ENCODE data around the gene TRIP13. TPM values are rescaled to one million over a fixed set of nuclear protein-coding genes. Genes with fewer than 3 reads are reported as not detected.
A peak's percentile ranks its signal among the peaks of the same experiment; 100 is the strongest.
"Not testable (repeated sequence)": the region's sequence is repeated elsewhere in the genome, so short reads cannot be mapped to it uniquely, and the experiment has no call there.

TRIP13 gene
- total RNA-seq, 2 donors from 2014 or later: 17.7 to 18.2 TPM

- H3K4me3 Mint-ChIP-seq; ATAC-seq (replicated peaks in 1 of 2); H3K27me3 Mint-ChIP-seq (ENCODE audit: low read depth); H3K27ac Mint-ChIP-seq; H3K9me3 Mint-ChIP-seq; DNase-seq: not testable (repeated sequence)
- Mint-ChIP-seq H3K36me3 (ENCODE audit: insufficient read depth in 2 of 2) (peaks cover 9 to 29% of the 10 kb centered on the region in 2 donors), H3K4me1 (ENCODE audit: low read depth) (peaks cover 21% of the 10 kb centered on the region)
Observed at GRCh38 chr5:915346-915745, 22.7 kb downstream of the TRIP13 start.

GRCh38 chr5:915946-916345 is 23.3 kb downstream of the TRIP13 start:
- Mint-ChIP-seq H3K27me3 (ENCODE audit: low read depth) (no peaks in the 10 kb centered on the region), H3K4me3 (no peak overlapping the region), H3K9me3 (no peaks in the 10 kb centered on the region), H3K36me3 (ENCODE audit: insufficient read depth in 2 of 2) (peaks cover 9 to 25% of the 10 kb centered on the region in 2 donors), H3K4me1 (ENCODE audit: low read depth) (peaks cover 20% of the 10 kb centered on the region), H3K27ac (no peak overlapping the region)
- no peak for ATAC-seq (replicated peaks in 1 of 2)
- DNase-seq: no peak

- no peak for DNase-seq
- Mint-ChIP-seq H3K4me1 (ENCODE audit: low read depth) (peaks cover 16% of the 10 kb centered on the region), H3K9me3 (no peaks in the 10 kb centered on the region), H3K27me3 (ENCODE audit: low read depth) (no peaks in the 10 kb centered on the region), H3K36me3 (ENCODE audit: insufficient read depth in 2 of 2) (peaks cover 9 to 23% of the 10 kb centered on the region in 2 donors), H3K27ac (no peak overlapping the region), H3K4me3 (no peak overlapping the region)
- ATAC-seq (replicated peaks in 1 of 2): no peak
Observed at GRCh38 chr5:916441-917293, 24.0 kb downstream of the TRIP13 start.

- H3K27me3 Mint-ChIP-seq (ENCODE audit: low read depth); H3K9me3 Mint-ChIP-seq; H3K36me3 Mint-ChIP-seq (ENCODE audit: insufficient read depth in 2 of 2); H3K27ac Mint-ChIP-seq; DNase-seq; H3K4me1 Mint-ChIP-seq (ENCODE audit: low read depth); H3K4me3 Mint-ChIP-seq; ATAC-seq (replicated peaks in 1 of 2): not testable (repeated sequence)
Observed at GRCh38 chr5:918717-919116, 26.0 kb downstream of the TRIP13 start.

GRCh38 chr5:919356-920000 is 26.8 kb downstream of the TRIP13 start:
- Mint-ChIP-seq H3K4me1 (ENCODE audit: low read depth) (peaks cover 16% of the 10 kb centered on the region), H3K9me3 (no peaks in the 10 kb centered on the region), H3K27me3 (ENCODE audit: low read depth) (peaks cover 2% of the 10 kb centered on the region), H3K4me3 (no peak overlapping the region), H3K27ac (no peak overlapping the region), H3K36me3 (ENCODE audit: insufficient read depth in 2 of 2) (peaks cover 0 to 5% of the 10 kb centered on the region in 2 donors)
- no peak for DNase-seq
- no peak for ATAC-seq (replicated peaks in 1 of 2)

- DNase-seq (no peak), ATAC-seq (replicated peaks in 1 of 2) (no peak)
- H3K4me3 Mint-ChIP-seq: no peak overlapping the region
- H3K36me3 Mint-ChIP-seq (ENCODE audit: insufficient read depth in 2 of 2): peaks cover 0 to 1% of the 10 kb centered on the region in 2 donors
- peaks cover 24% of the 10 kb centered on the region for H3K4me1 Mint-ChIP-seq (ENCODE audit: low read depth)
- no peak overlapping the region for H3K27ac Mint-ChIP-seq
- no peaks in the 10 kb centered on the region for H3K9me3 Mint-ChIP-seq
- peaks cover 10% of the 10 kb centered on the region for H3K27me3 Mint-ChIP-seq (ENCODE audit: low read depth)
Observed at GRCh38 chr5:920321-920720, 27.6 kb downstream of the TRIP13 start.

GRCh38 chr5:921456-922435 is 29.1 kb downstream of the TRIP13 start:
- DNase-seq (no peak), ATAC-seq (replicated peaks in 1 of 2) (no peak)
- no peaks in the 10 kb centered on the region for H3K9me3 Mint-ChIP-seq
- peaks cover 38% of the 10 kb centered on the region for H3K4me1 Mint-ChIP-seq (ENCODE audit: low read depth)
- no peak overlapping the region for H3K4me3 Mint-ChIP-seq
- peaks cover 0 to 1% of the 10 kb centered on the region in 2 donors for H3K36me3 Mint-ChIP-seq (ENCODE audit: insufficient read depth in 2 of 2)
- H3K27ac Mint-ChIP-seq: no peak overlapping the region
- H3K27me3 Mint-ChIP-seq (ENCODE audit: low read depth): peaks cover 25% of the 10 kb centered on the region

- H3K4me1 Mint-ChIP-seq (ENCODE audit: low read depth): peaks cover 39% of the 10 kb centered on the region
- peaks cover 31% of the 10 kb centered on the region for H3K27me3 Mint-ChIP-seq (ENCODE audit: low read depth)
- ATAC-seq (replicated peaks in 1 of 2) (no peak), DNase-seq (no peak)
- no peak overlapping the region for H3K4me3 Mint-ChIP-seq
- no peak overlapping the region for H3K27ac Mint-ChIP-seq
- peaks cover 0 to 1% of the 10 kb centered on the region in 2 donors for H3K36me3 Mint-ChIP-seq (ENCODE audit: insufficient read depth in 2 of 2)
- H3K9me3 Mint-ChIP-seq: no peaks in the 10 kb centered on the region
Observed at GRCh38 chr5:922436-923280, 30.0 kb downstream of the TRIP13 start.

GRCh38 chr5:923281-923873 is 30.7 kb downstream of the TRIP13 start:
- Mint-ChIP-seq H3K4me1 (ENCODE audit: low read depth) (peaks cover 39% of the 10 kb centered on the region), H3K9me3 (no peaks in the 10 kb centered on the region), H3K36me3 (ENCODE audit: insufficient read depth in 2 of 2) (no peaks in the 10 kb centered on the region), H3K27ac (peak overlapping the region; percentile 11), H3K27me3 (ENCODE audit: low read depth) (peaks cover 38% of the 10 kb centered on the region), H3K4me3 (peak overlapping the region in 1 of 2 donors; percentile 3)
- ATAC-seq (replicated peaks in 1 of 2): peak; percentile 86 to 87
- DNase-seq: peak; percentile 83 to 84

- DNase-seq: peak; percentile 56 to 64
- no peak overlapping the region for H3K27ac Mint-ChIP-seq
- H3K4me3 Mint-ChIP-seq: peak overlapping the region; percentile 62 to 74
- H3K27me3 Mint-ChIP-seq (ENCODE audit: low read depth): peaks cover 53% of the 10 kb centered on the region
- no peaks in the 10 kb centered on the region for H3K9me3 Mint-ChIP-seq
- H3K36me3 Mint-ChIP-seq (ENCODE audit: insufficient read depth in 2 of 2): no peaks in the 10 kb centered on the region
- peaks cover 39% of the 10 kb centered on the region for H3K4me1 Mint-ChIP-seq (ENCODE audit: low read depth)
- peak; percentile 63 to 70 for ATAC-seq (replicated peaks in 1 of 2)
Observed at GRCh38 chr5:926417-927171, 33.9 kb downstream of the TRIP13 start.

- peaks cover 39% of the 10 kb centered on the region for H3K4me1 Mint-ChIP-seq (ENCODE audit: low read depth)
- H3K4me3 Mint-ChIP-seq: peak overlapping the region; percentile 38 to 48
Observed at GRCh38 chr5:927172-928015, 34.7 kb downstream of the TRIP13 start.

More at GRCh38 chr5:927172-928015, 34.7 kb downstream of the TRIP13 start:
- peaks cover 53% of the 10 kb centered on the region for H3K27me3 Mint-ChIP-seq (ENCODE audit: low read depth)
- no peaks in the 10 kb centered on the region for H3K36me3 Mint-ChIP-seq (ENCODE audit: insufficient read depth in 2 of 2)
- H3K9me3 Mint-ChIP-seq: no peaks in the 10 kb centered on the region
- DNase-seq (no peak), ATAC-seq (replicated peaks in 1 of 2) (no peak)
- peak overlapping the region; percentile 12 for H3K27ac Mint-ChIP-seq
